ENCODE data around the gene ZAR1L.

ZAR1L gene

DNA sequence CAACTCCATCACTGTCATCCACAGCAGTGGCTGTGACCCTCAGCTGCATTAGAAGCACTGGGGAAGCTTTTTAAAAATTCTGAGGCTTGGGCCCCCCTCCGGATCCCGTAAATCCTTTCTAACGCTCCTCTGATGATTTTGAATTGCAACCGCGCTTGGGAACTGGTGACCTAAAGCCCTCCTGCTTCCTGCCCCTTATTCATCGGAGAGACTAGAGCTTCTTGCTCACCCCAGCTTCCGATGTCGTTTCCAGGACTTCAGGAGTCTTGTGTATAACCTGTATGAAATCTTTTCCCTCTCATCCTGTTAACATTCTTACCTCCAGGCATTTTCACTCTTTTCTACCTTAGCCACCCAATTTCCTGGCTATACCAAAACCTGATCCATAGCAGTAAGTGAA, 14.8 kb downstream of the ZAR1L start:
- H3K4me1 ChIP-seq (ENCODE audit: control insufficient read depth, low read length): no peaks in the 10 kb centered on the region
- H3K79me2 ChIP-seq (ENCODE audit: control insufficient read depth, low read length): no peaks in the 10 kb centered on the region
- TF ChIP-seq, protein P1, sequence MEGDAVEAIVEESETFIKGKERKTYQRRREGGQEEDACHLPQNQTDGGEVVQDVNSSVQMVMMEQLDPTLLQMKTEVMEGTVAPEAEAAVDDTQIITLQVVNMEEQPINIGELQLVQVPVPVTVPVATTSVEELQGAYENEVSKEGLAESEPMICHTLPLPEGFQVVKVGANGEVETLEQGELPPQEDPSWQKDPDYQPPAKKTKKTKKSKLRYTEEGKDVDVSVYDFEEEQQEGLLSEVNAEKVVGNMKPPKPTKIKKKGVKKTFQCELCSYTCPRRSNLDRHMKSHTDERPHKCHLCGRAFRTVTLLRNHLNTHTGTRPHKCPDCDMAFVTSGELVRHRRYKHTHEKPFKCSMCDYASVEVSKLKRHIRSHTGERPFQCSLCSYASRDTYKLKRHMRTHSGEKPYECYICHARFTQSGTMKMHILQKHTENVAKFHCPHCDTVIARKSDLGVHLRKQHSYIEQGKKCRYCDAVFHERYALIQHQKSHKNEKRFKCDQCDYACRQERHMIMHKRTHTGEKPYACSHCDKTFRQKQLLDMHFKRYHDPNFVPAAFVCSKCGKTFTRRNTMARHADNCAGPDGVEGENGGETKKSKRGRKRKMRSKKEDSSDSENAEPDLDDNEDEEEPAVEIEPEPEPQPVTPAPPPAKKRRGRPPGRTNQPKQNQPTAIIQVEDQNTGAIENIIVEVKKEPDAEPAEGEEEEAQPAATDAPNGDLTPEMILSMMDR (IDR thresholded peaks at IDR 0.05; ENCODE audit: low read depth, low read length, poor library complexity, severe bottlenecking): no peak
- TF ChIP-seq EZH2phosphoT487 (IDR thresholded peaks at IDR 0.05; ENCODE audit: borderline replicate concordance, low read length): no peak
- no peaks in the 10 kb centered on the region; the same call in 1 of the 2 replicates for H3K27me3 ChIP-seq (ENCODE audit: control insufficient read depth, low read length)
- H3K36me3 ChIP-seq (ENCODE audit: control insufficient read depth, low read length): 0 out of 2 replicates have a peak, but pooled peaks cover under 1% of the 10 kb centered on the region
- H3K4me2 ChIP-seq (ENCODE audit: low read length): no peak overlapping the region
- H3K9me2 ChIP-seq (replicated peaks; ENCODE audit: control insufficient read depth, low read length): no peaks in the 10 kb centered on the region
- H3F3A ChIP-seq (ENCODE audit: control insufficient read depth, insufficient read depth): no peaks in the 10 kb centered on the region
- no peaks in the 10 kb centered on the region for H4K20me1 ChIP-seq (ENCODE audit: control insufficient read depth, insufficient read depth, low read depth, low read length)
- no peak overlapping the region for H3K4me3 ChIP-seq (ENCODE audit: low read length)
- no peaks in the 10 kb centered on the region for H3K9me3 ChIP-seq (ENCODE audit: control insufficient read depth, insufficient read depth, low read length)
- no peak overlapping the region for H3K27ac ChIP-seq (ENCODE audit: low read depth, low read length)

DNA sequence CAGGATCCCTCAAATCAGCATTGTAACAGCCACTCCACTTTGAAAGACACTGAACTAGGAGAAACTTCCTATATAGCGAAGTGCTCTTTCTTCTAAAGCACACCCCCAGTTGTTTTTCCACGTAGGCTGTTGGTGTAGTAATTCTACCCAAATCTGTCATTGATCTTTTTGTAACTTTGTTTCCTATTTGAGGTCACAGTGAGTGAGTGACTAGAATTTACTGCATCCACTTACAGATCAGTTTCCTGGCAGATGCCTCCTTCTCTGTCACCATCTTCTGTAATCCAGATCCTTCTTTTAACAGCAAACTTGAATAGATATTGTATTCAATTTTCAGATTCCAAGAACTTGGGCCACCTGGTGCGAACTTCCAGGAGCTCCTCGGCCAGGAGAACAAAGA, 15.3 kb downstream of the ZAR1L start:
- TF ChIP-seq, protein P1 (IDR thresholded peaks at IDR 0.05; ENCODE audit: low read depth, low read length, poor library complexity, severe bottlenecking): no peak
- TF ChIP-seq EZH2phosphoT487 (IDR thresholded peaks at IDR 0.05; ENCODE audit: borderline replicate concordance, low read length): no peak
- Histone ChIP-seq H3K79me2 (ENCODE audit: control insufficient read depth, low read length) (no peaks in the 10 kb centered on the region), H3K9me3 (ENCODE audit: control insufficient read depth, insufficient read depth, low read length) (no peaks in the 10 kb centered on the region), H3K4me2 (ENCODE audit: low read length) (no peak overlapping the region), H3K4me3 (ENCODE audit: low read length) (no peak overlapping the region), H3F3A (ENCODE audit: control insufficient read depth, insufficient read depth) (no peaks in the 10 kb centered on the region), H4K20me1 (ENCODE audit: control insufficient read depth, insufficient read depth, low read depth, low read length) (no peaks in the 10 kb centered on the region), H3K9me2 (replicated peaks; ENCODE audit: control insufficient read depth, low read length) (no peaks in the 10 kb centered on the region), H3K36me3 (ENCODE audit: control insufficient read depth, low read length) (peaks cover 5% of the 10 kb centered on the region; the same call in 1 of the 2 replicates), H3K27me3 (ENCODE audit: control insufficient read depth, low read length) (no peaks in the 10 kb centered on the region; the same call in 1 of the 2 replicates), H3K4me1 (ENCODE audit: control insufficient read depth, low read length) (no peaks in the 10 kb centered on the region), H3K27ac (ENCODE audit: low read depth, low read length) (no peak overlapping the region)

DNA sequence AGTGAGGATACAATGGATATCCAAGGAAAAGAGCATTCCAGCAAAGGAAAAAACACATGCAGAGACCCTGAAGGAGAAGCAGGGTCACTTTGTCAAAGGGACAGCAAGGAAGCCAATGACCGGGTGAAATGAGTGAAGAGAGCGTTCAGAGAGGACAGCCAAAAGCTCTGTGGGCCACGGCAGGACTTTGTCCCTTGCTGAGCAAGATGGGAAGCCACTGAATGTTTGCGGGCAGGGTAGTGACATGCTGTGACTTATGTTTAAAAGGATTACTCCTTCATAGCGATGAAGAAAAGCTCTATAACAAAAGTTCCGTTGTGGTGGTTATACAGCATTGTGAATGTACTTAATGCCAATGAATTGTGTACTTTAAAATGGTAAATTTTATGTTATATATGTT, 16.5 kb downstream of the ZAR1L start:
- H4K20me1 ChIP-seq (ENCODE audit: control insufficient read depth, insufficient read depth, low read depth, low read length): no peaks in the 10 kb centered on the region
- no peak for TF ChIP-seq EZH2phosphoT487 (IDR thresholded peaks at IDR 0.05; ENCODE audit: borderline replicate concordance, low read length)
- TF ChIP-seq, protein P1 (IDR thresholded peaks at IDR 0.05; ENCODE audit: low read depth, low read length, poor library complexity, severe bottlenecking): no peak
- H3K9me3 ChIP-seq (ENCODE audit: control insufficient read depth, insufficient read depth, low read length): no peaks in the 10 kb centered on the region

More for the DNA sequence above, 16.5 kb downstream of the ZAR1L start:
- Histone ChIP-seq H3K4me2 (ENCODE audit: low read length) (no peak overlapping the region), H3K9me2 (replicated peaks; ENCODE audit: control insufficient read depth, low read length) (no peaks in the 10 kb centered on the region), H3K4me3 (ENCODE audit: low read length) (no peak overlapping the region), H3K4me1 (ENCODE audit: control insufficient read depth, low read length) (no peaks in the 10 kb centered on the region), H3F3A (ENCODE audit: control insufficient read depth, insufficient read depth) (no peaks in the 10 kb centered on the region), H3K79me2 (ENCODE audit: control insufficient read depth, low read length) (no peaks in the 10 kb centered on the region), H3K36me3 (ENCODE audit: control insufficient read depth, low read length) (peaks cover 5% of the 10 kb centered on the region; the same call in 1 of the 2 replicates), H3K27ac (ENCODE audit: low read depth, low read length) (no peak overlapping the region), H3K27me3 (ENCODE audit: control insufficient read depth, low read length) (no peaks in the 10 kb centered on the region; the same call in 1 of the 2 replicates)
